Measurements from ENCODE around the gene GPRC5B. TPM values are rescaled to one million over a fixed set of nuclear protein-coding genes. Genes with fewer than 3 reads are reported as not detected.

Gene GPRC5B
- total RNA-seq, 3 donors from 2014 or later (not counting 1 experiment from before 2014, with no cell fraction given) = not detected

DNA sequence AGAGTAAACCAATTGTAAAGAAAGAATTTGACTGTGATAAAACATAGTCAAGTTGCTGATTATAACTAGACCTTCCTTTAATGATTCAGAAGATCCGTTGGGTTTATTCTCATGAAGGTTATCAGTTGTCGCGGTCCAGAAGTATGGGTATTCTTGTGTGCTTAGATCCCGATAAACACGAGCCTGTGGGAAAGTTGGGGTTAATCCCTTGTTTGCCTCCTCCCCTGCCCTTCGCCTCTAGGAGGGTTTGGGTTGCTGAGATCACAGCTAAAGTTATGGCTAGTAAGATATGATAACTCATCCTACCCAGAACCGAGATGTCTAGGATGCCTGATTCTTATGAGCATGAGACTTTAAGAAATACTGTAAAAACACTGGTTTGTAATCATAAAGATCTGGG is 66.8 kb downstream of the GPRC5B start:
- H3K4me3 ChIP-seq (ENCODE audit: low read length) = no peak overlapping the region
- WGBS (ENCODE audit: insufficient coverage) = 95% methylated on average over 7 of the region's 7 CpGs
- no peak overlapping the region for H3K4me3 Mint-ChIP-seq
- H3K4me1 Mint-ChIP-seq = no peaks in the 10 kb centered on the region
- no peak overlapping the region for H3K27ac Mint-ChIP-seq
- ATAC-seq = no peak
- H3K36me3 ChIP-seq (ENCODE audit: control insufficient read depth, insufficient read depth, low read length) = no peaks in the 10 kb centered on the region
- H3K27me3 Mint-ChIP-seq (ENCODE audit: low read depth in 2 of 2) = peaks cover 0 to 11% of the 10 kb centered on the region in 2 donors
- H3K4me1 ChIP-seq (ENCODE audit: control insufficient read depth, insufficient read depth, low read length) = no peaks in the 10 kb centered on the region
- intact Hi-C loops (cut with micrococcal nuclease) = no loop called here
- DNase-seq = no peak
- peaks cover 0 to 2% of the 10 kb centered on the region in 2 donors for H3K9me3 Mint-ChIP-seq
- TF ChIP-seq CTCF (IDR thresholded peaks at IDR 0.05) = no peak
- no peaks in the 10 kb centered on the region for H3K27me3 ChIP-seq (ENCODE audit: control insufficient read depth, insufficient read depth, low read length)
- no peak overlapping the region for H3K27ac ChIP-seq (ENCODE audit: low read length)
- H3K9me3 ChIP-seq (ENCODE audit: control insufficient read depth, insufficient read depth, low read length) = no peaks in the 10 kb centered on the region
- no peaks in the 10 kb centered on the region for H3K36me3 Mint-ChIP-seq

DNA sequence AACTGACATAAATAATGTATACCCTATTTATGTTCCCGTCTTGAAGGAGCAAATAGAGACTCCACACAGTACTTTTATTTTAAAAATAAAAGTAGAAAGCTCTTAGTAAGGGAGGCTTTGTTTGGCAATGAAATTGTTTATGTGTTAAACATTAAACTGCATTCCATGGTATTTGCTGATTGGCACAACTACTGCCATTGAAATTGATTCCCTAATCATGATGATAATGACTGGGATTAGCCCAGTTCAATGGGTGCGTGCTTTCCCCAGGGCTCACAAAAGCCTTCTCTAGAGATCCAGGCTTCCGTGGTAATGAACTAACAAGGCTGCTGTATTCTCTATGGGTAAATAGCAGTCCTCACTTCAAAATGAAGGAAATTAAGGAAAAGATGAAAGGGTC is 67.5 kb downstream of the GPRC5B start:
- H3K4me1 ChIP-seq (ENCODE audit: control insufficient read depth, insufficient read depth, low read length) = no peaks in the 10 kb centered on the region
- H3K36me3 ChIP-seq (ENCODE audit: control insufficient read depth, insufficient read depth, low read length) = no peaks in the 10 kb centered on the region
- no peak overlapping the region for H3K27ac ChIP-seq (ENCODE audit: low read length)
- Mint-ChIP-seq H3K27ac (no peak overlapping the region), H3K36me3 (no peaks in the 10 kb centered on the region), H3K4me1 (no peaks in the 10 kb centered on the region), H3K4me3 (no peak overlapping the region), H3K27me3 (ENCODE audit: low read depth in 2 of 2) (peaks cover 0 to 12% of the 10 kb centered on the region in 2 donors), H3K9me3 (peaks cover 0 to 3% of the 10 kb centered on the region in 2 donors)
- DNase-seq (no peak), ATAC-seq (no peak)
- no peaks in the 10 kb centered on the region for H3K9me3 ChIP-seq (ENCODE audit: control insufficient read depth, insufficient read depth, low read length)
- TF ChIP-seq CTCF (IDR thresholded peaks at IDR 0.05) = no peak
- intact Hi-C loops (cut with micrococcal nuclease) = no loop called here
- H3K4me3 ChIP-seq (ENCODE audit: low read length) = no peak overlapping the region
- no peaks in the 10 kb centered on the region for H3K27me3 ChIP-seq (ENCODE audit: control insufficient read depth, insufficient read depth, low read length)
- 96% methylated on average over 2 of the region's 3 CpGs for WGBS (ENCODE audit: insufficient coverage)

GRCh38 chr16:19815418-19815817 is 69.2 kb downstream of the GPRC5B start:
- ATAC-seq = no peak
- no peak for DNase-seq
- intact Hi-C loops (cut with micrococcal nuclease) = no loop called here
- Histone ChIP-seq H3K36me3 (ENCODE audit: control insufficient read depth, insufficient read depth, low read length) (no peaks in the 10 kb centered on the region), H3K27ac (ENCODE audit: low read length) (no peak overlapping the region), H3K4me1 (ENCODE audit: control insufficient read depth, insufficient read depth, low read length) (no peaks in the 10 kb centered on the region), H3K4me3 (ENCODE audit: low read length) (no peak overlapping the region), H3K27me3 (ENCODE audit: control insufficient read depth, insufficient read depth, low read length) (no peaks in the 10 kb centered on the region), H3K9me3 (ENCODE audit: control insufficient read depth, insufficient read depth, low read length) (no peaks in the 10 kb centered on the region)
- TF ChIP-seq CTCF (IDR thresholded peaks at IDR 0.05) = no peak
- WGBS (ENCODE audit: insufficient coverage) = 61% methylated on average over 2 of the region's 2 CpGs
- Mint-ChIP-seq H3K4me1 (no peaks in the 10 kb centered on the region), H3K27ac (no peak overlapping the region), H3K27me3 (ENCODE audit: low read depth in 2 of 2) (peaks cover 0 to 12% of the 10 kb centered on the region in 2 donors), H3K9me3 (peaks cover 0 to 3% of the 10 kb centered on the region in 2 donors), H3K36me3 (no peaks in the 10 kb centered on the region), H3K4me3 (no peak overlapping the region)

GRCh38 chr16:19812986-19813385 is 71.7 kb downstream of the GPRC5B start:
- H3K4me1 ChIP-seq (ENCODE audit: control insufficient read depth, insufficient read depth, low read length) = no peaks in the 10 kb centered on the region
- Mint-ChIP-seq H3K27me3 (ENCODE audit: low read depth in 2 of 2) (peaks cover 0 to 12% of the 10 kb centered on the region in 2 donors), H3K4me1 (no peaks in the 10 kb centered on the region), H3K27ac (no peak overlapping the region), H3K9me3 (peaks cover 0 to 3% of the 10 kb centered on the region in 2 donors), H3K4me3 (no peak overlapping the region), H3K36me3 (no peaks in the 10 kb centered on the region)
- no peak for TF ChIP-seq CTCF (IDR thresholded peaks at IDR 0.05)
- intact Hi-C loops (cut with micrococcal nuclease) = no loop called here
- no peak overlapping the region for H3K4me3 ChIP-seq (ENCODE audit: low read length)
- H3K27me3 ChIP-seq (ENCODE audit: control insufficient read depth, insufficient read depth, low read length) = no peaks in the 10 kb centered on the region
- no peak for DNase-seq
- no peaks in the 10 kb centered on the region for H3K9me3 ChIP-seq (ENCODE audit: control insufficient read depth, insufficient read depth, low read length)
- H3K27ac ChIP-seq (ENCODE audit: low read length) = no peak overlapping the region
- ATAC-seq = no peak
- no peaks in the 10 kb centered on the region for H3K36me3 ChIP-seq (ENCODE audit: control insufficient read depth, insufficient read depth, low read length)

Measured in natural killer cell (primary cell).